Esophagus (tissue), 2 donors: Measurements from ENCODE around the gene PCBP1. TPM values are rescaled to one million over a fixed set of nuclear protein-coding genes. Genes with fewer than 3 reads are reported as not detected.
"Not testable (repeated sequence)": the region's sequence is repeated elsewhere in the genome, so short reads cannot be mapped to it uniquely, and the experiment has no call there.

Source experiments
- H3K27ac ChIP-seq, 2 donors: one replicate each; pipeline ENCODE4 v1.5.1; 2013; ENCODE audit warnings: low read depth in 2 of 2, mild to moderate bottlenecking in 2 of 2, inconsistent platforms in 1 of 2, low read length in 1 of 2, moderate library complexity in 1 of 2
- H3K27me3 ChIP-seq, 2 donors: one replicate each; pipeline ENCODE4 v1.6.1; 2013; ENCODE audit warnings: low read length in 2 of 2, control low read depth in 1 of 2, mild to moderate bottlenecking in 1 of 2; ENCODE audit not compliant: insufficient read depth in 2 of 2, control insufficient read depth in 1 of 2
- H3K36me3 ChIP-seq, 2 donors: one replicate each; pipeline ENCODE4 v1.6.1; 2013; ENCODE audit warnings: low read length in 1 of 2; ENCODE audit not compliant: control insufficient read depth in 2 of 2, insufficient read depth in 2 of 2
- H3K4me1 ChIP-seq, 2 donors: one replicate each; pipeline ENCODE4 v1.6.1; 2013; ENCODE audit warnings: low read length in 1 of 2; ENCODE audit not compliant: control insufficient read depth in 2 of 2, insufficient read depth in 2 of 2
- H3K4me3 ChIP-seq, 2 donors: one replicate each; pipeline ENCODE4 v1.5.1; 2013; ENCODE audit warnings: low read length in 2 of 2, mild to moderate bottlenecking in 2 of 2, low read depth in 1 of 2, moderate library complexity in 1 of 2
- H3K9me3 ChIP-seq, 2 donors: one replicate each; pipeline ENCODE4 v1.6.1; 2013; ENCODE audit warnings: mild to moderate bottlenecking in 2 of 2, low read depth in 1 of 2, low read length in 1 of 2, moderate library complexity in 1 of 2; ENCODE audit not compliant: control insufficient read depth in 2 of 2, insufficient read depth in 1 of 2
- WGBS, 2 donors: extraction: QIAGEN DNeasy Blood & Tissue Kit; methylation state at CpG; one replicate each; pipeline ENCODE4 v1.1.7; 2013; 5-methylcytosine and 5-hydroxymethylcytosine counted together
- polyA plus RNA-seq, 2 donors: library from polyadenylated mRNA; stranded (reverse); fragments of 200-250 nt; gene quantifications; one replicate each; pipeline ENCODE4 v1.2.3, GENCODE V29; 2013
- donor health status: healthy with polysubstance abuse.
- donor health status: Bipolar disorder and iron deficiency.

PCBP1 gene
- polyA plus RNA-seq, 2 donors: 314 to 323 TPM

GRCh38 chr2:70094171-70094977 lies 7.1 kb downstream of the PCBP1 start:
- Histone ChIP-seq H3K4me3 (no peak overlapping the region), H3K36me3 (no peaks in the 10 kb centered on the region), H3K9me3 (no peaks in the 10 kb centered on the region), H3K27me3 (no peaks in the 10 kb centered on the region), H3K4me1 (peaks cover 4 to 7% of the 10 kb centered on the region in 2 donors), H3K27ac (peak overlapping the region; percentile 82 to 93)
- WGBS, 2 donors: 89 to 90% methylated on average over 5 of the region's 5 CpGs

GRCh38 chr2:70094978-70095719 lies 7.9 kb downstream of the PCBP1 start:
- Histone ChIP-seq H3K27ac (peak overlapping the region; percentile 82 to 93), H3K9me3 (no peaks in the 10 kb centered on the region), H3K4me3 (no peak overlapping the region), H3K4me1 (peaks cover 4 to 7% of the 10 kb centered on the region in 2 donors), H3K36me3 (no peaks in the 10 kb centered on the region), H3K27me3 (no peaks in the 10 kb centered on the region)
- WGBS, 2 donors: 14 to 17% methylated on average over 5 of the region's 5 CpGs

GRCh38 chr2:70095720-70096670 lies 8.7 kb downstream of the PCBP1 start:
- H3K4me3 ChIP-seq: no peak overlapping the region
- no peaks in the 10 kb centered on the region for H3K36me3 ChIP-seq
- no peaks in the 10 kb centered on the region for H3K9me3 ChIP-seq
- H3K27ac ChIP-seq: peak overlapping the region; percentile 82 to 93
- H3K4me1 ChIP-seq: peaks cover 4 to 7% of the 10 kb centered on the region in 2 donors
- WGBS, 2 donors: 89 to 92% methylated on average over 16 of the region's 16 CpGs
- H3K27me3 ChIP-seq: no peaks in the 10 kb centered on the region

- no peaks in the 10 kb centered on the region for H3K36me3 ChIP-seq
- no peak overlapping the region for H3K4me3 ChIP-seq
- H3K4me1 ChIP-seq: peaks cover 4 to 7% of the 10 kb centered on the region in 2 donors
- H3K27ac ChIP-seq: no peak overlapping the region
- no peaks in the 10 kb centered on the region for H3K9me3 ChIP-seq
- no peaks in the 10 kb centered on the region for H3K27me3 ChIP-seq
- 88% methylated on average over 4 of the region's 4 CpGs for WGBS, 2 donors
Measured at GRCh38 chr2:70098032-70098431, 10.8 kb downstream of the PCBP1 start.

- H3K4me1 ChIP-seq: peaks cover 4 to 7% of the 10 kb centered on the region in 2 donors
- no peak overlapping the region for H3K4me3 ChIP-seq
- H3K27me3 ChIP-seq: no peaks in the 10 kb centered on the region
- no peaks in the 10 kb centered on the region for H3K36me3 ChIP-seq
- no peaks in the 10 kb centered on the region for H3K9me3 ChIP-seq
- H3K27ac ChIP-seq: no peak overlapping the region
- WGBS, 2 donors: 93 to 95% methylated on average over 2 of the region's 2 CpGs
Measured at GRCh38 chr2:70099270-70099669, 12.0 kb downstream of the PCBP1 start.

GRCh38 chr2:70101174-70101573 lies 13.9 kb downstream of the PCBP1 start:
- Histone ChIP-seq H3K9me3 (no peaks in the 10 kb centered on the region), H3K27ac (no peak overlapping the region), H3K4me3 (no peak overlapping the region), H3K27me3 (no peaks in the 10 kb centered on the region), H3K36me3 (no peaks in the 10 kb centered on the region), H3K4me1 (no peaks in the 10 kb centered on the region)
- WGBS, 2 donors: 95 to 96% methylated on average over 6 of the region's 6 CpGs

GRCh38 chr2:70101686-70102085 lies 14.4 kb downstream of the PCBP1 start:
- WGBS, 2 donors: 90 to 93% methylated on average over 11 of the region's 11 CpGs
- H3K27ac ChIP-seq, H3K36me3 ChIP-seq, H3K9me3 ChIP-seq, H3K4me3 ChIP-seq, H3K4me1 ChIP-seq, H3K27me3 ChIP-seq: not testable (repeated sequence)

GRCh38 chr2:70102323-70102905 lies 15.1 kb downstream of the PCBP1 start:
- not testable (repeated sequence) for H3K27ac ChIP-seq, H3K36me3 ChIP-seq, H3K4me3 ChIP-seq, H3K27me3 ChIP-seq, H3K9me3 ChIP-seq, H3K4me1 ChIP-seq
- WGBS, 2 donors: 94 to 95% methylated on average over 29 of the region's 29 CpGs

GRCh38 chr2:70103531-70104061 lies 16.3 kb downstream of the PCBP1 start:
- no peaks in the 10 kb centered on the region for H3K4me1 ChIP-seq
- no peaks in the 10 kb centered on the region for H3K27me3 ChIP-seq
- H3K36me3 ChIP-seq: no peaks in the 10 kb centered on the region
- no peak overlapping the region for H3K27ac ChIP-seq
- WGBS, 2 donors: 80 to 86% methylated on average over 5 of the region's 5 CpGs
- H3K9me3 ChIP-seq: no peaks in the 10 kb centered on the region
- no peak overlapping the region for H3K4me3 ChIP-seq
